Stimulated activated CD8-positive, alpha-beta memory T cell treated with anti-CD3 and anti-CD28 coated beads, Interleukin-7, amount 100 ng/mL, for 48 hours (primary cell): ENCODE data around the gene MLH1.

Experiments
- DNase-seq, 2 donors: peaks; one replicate each; pipeline ENCODE4 v3.0.0-alpha.2; 2020; ENCODE audit warnings: low read depth in 1 of 2; ENCODE audit errors: extremely low read depth in 1 of 2

MLH1 gene

GRCh38 chr3:36973139-36973538 lies 20.2 kb upstream of the MLH1 start:
- no peak for DNase-seq

DNA sequence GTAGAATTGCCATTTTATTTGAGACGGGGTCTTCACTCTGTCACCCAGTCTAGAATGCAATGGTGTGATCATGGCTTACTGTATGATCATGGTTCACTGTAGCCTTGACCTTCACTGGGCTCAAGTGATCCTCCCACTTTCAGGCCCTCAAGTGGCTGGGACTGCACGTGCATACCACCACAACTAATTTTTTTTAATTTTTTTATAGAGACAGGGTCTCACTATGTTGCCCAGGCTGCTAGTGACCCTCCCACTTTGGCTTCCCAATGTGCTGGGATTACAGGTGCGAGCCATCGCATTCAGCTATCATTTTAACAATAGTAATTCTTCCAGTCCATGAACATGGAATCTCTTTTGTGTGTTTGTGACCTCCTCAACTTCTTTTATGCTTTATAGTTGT lies 12.3 kb upstream of the MLH1 start:
- no peak for DNase-seq

DNA sequence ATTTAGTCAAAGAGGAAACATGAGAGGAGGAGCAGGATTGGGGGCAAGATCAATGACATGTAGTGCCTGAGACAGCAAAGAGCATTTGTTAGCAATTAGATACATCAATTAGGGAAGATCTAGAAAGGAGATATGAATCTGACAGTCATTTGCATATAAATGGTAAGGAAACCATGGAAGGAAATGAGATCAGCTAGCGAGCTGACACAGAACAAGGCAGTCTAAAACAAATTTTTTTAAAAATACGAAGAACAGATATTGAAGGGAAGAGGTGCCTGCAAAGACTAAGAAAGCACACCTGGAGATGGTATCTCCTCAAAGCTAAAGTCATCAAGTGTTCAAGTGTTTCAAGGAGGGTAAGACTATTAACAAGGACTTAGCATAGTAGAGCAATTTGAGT lies 5.0 kb upstream of the MLH1 start:
- DNase-seq: no peak

- no peak for DNase-seq
These were observed 4.3 kb upstream of the MLH1 start for GRCh38 chr3:36989005-36989404.

- no peak for DNase-seq
These were observed 3.8 kb upstream of the MLH1 start for GRCh38 chr3:36989568-36989967.

- DNase-seq: peak in 1 of 2 donors; percentile 37
These were observed 2.2 kb upstream of the MLH1 start for GRCh38 chr3:36991147-36991546.

- DNase-seq: no peak
These were observed 1.2 kb upstream of the MLH1 start for GRCh38 chr3:36991923-36992805.

DNA sequence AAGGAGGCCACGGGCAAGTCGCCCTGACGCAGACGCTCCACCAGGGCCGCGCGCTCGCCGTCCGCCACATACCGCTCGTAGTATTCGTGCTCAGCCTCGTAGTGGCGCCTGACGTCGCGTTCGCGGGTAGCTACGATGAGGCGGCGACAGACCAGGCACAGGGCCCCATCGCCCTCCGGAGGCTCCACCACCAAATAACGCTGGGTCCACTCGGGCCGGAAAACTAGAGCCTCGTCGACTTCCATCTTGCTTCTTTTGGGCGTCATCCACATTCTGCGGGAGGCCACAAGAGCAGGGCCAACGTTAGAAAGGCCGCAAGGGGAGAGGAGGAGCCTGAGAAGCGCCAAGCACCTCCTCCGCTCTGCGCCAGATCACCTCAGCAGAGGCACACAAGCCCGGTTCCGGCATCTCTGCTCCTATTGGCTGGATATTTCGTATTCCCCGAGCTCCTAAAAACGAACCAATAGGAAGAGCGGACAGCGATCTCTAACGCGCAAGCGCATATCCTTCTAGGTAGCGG lies 452 bp upstream of the MLH1 start, which contains the start of gene EPM2AIP1:
Gene EPM2AIP1 (minus strand): TSS at position 326 of the 520 bp plus-strand sequence. CDS start 54 bp downstream, at position 272.
- peak; percentile 92 to 99 for DNase-seq

- DNase-seq: no peak
These were observed 21.3 kb downstream of the MLH1 start for GRCh38 chr3:37014620-37015019.

DNA sequence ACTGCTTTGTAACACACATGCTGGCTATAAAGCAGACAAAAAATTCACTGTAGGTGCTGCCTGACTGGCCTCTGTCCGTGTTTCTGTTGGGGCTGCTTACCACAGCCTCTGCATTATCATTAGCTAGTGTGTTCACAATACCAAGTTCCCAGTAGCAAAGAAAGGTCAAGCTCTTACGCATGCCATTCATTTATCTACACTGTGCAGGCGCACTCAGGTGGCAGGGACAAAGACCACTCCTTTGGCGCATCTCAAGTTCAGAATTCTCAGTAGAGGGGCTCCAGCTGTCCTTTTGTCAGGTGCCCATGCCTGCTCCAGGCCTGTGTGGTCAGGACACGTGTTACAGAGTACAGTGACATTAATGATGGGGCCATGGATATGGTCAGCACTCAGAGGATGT lies 22.3 kb downstream of the MLH1 start:
- no peak for DNase-seq

GRCh38 chr3:37016903-37017302 lies 23.6 kb downstream of the MLH1 start:
- no peak for DNase-seq

DNA sequence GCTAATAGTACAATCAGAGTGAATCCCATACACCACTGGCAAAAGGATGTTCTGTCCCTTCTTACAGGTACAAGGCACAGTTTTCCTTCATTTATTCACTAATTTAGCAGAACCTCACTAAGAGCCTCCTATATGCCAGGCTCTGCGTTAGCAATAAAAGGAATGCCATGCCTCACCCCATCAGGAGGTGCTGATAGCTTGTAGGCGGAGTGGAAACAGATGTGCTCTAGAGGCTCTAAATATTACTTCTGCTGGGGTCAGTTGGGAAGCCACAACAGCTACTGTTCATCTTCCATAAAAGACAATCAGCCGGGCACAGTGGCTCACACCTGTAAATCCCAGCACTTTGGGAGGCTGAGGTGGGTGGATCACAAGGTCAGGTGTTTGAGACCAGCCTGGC lies 24.4 kb downstream of the MLH1 start:
- DNase-seq: no peak

DNA sequence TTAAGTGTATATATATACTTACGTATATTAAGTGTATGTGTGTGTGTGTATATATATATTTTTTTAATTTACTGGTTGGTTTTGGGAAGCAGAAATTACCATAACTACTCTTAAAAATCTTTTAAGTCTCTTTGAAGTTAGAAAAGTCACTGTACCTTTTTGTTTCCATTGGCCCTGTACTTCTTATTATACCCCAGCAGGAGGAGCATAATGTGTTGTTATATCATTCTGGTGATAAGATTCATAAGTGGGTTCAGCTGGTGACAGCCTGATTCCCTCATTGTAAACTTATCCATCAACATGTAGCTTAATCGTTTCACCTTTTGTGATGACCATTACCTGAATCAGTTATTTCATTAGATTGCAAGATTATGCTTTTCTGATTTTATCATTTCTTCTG lies 30.8 kb downstream of the MLH1 start:
- DNase-seq: no peak

- no peak for DNase-seq
These were observed 31.6 kb downstream of the MLH1 start for GRCh38 chr3:37024820-37025405.

DNA sequence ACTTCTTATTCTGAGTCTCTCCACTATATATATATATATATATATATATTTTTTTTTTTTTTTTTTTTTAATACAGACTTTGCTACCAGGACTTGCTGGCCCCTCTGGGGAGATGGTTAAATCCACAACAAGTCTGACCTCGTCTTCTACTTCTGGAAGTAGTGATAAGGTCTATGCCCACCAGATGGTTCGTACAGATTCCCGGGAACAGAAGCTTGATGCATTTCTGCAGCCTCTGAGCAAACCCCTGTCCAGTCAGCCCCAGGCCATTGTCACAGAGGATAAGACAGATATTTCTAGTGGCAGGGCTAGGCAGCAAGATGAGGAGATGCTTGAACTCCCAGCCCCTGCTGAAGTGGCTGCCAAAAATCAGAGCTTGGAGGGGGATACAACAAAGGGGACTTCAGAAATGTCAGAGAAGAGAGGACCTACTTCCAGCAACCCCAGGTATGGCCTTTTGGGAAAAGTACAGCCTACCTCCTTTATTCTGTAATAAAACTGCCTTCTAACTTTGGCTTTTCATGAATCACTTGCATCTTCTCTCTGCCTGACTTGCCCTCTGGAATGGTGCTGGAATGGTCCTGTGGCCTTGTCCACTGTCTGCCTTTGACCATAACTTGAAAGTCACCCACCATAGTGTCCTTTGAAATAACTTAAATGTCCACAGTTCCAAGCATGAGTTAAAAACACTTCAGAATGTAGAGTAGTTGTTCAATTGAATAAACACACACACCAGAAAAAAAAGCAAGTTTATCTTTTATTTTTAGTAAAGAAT lies 32.4 kb downstream of the MLH1 start:
- DNase-seq: no peak

GRCh38 chr3:37026851-37027250 lies 33.5 kb downstream of the MLH1 start:
- DNase-seq: no peak

- DNase-seq: no peak
These were observed 35.0 kb downstream of the MLH1 start for GRCh38 chr3:37028329-37028728.

DNA sequence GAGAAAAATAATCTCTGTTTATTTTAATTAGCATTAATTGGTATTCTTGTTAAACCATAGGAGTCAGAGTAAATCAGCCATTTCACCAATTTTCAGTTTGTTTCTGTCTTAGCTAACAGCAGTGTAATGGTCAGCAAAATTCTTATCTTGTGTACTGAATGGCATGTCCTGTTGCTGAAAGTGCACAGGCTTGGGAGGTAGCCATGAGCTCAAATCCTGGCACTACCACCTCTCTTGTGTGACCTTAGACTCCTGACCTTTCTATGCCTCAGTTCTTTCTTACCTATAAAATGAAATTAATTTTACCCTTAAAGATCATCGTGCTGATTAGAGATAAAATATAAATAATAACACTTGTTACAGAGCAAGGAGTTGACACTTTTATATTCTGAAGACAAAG lies 35.8 kb downstream of the MLH1 start:
- DNase-seq: no peak

GRCh38 chr3:37029516-37030163 lies 36.3 kb downstream of the MLH1 start:
- no peak for DNase-seq

DNA sequence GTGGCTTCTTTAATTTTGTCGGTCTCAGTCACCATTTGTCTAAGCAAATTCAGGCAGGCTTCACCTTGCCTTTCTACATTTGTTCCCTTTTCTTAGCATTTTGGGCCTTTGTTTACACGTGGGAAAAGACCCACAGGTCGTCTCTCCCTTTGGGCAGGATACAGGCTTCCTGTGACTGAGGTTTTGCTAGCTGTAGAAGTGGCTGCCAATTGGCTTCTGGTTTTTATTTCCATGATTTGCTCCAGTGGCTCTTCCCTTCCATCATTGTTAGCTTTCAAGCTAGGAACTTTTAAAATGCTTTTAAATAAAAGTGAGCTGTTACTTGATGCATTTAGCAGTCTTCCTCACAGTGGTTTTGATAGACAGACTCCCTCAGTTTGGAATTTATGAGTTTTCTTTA lies 37.3 kb downstream of the MLH1 start:
- DNase-seq: no peak
